ENCODE results near the gene SHROOM2.

DNA sequence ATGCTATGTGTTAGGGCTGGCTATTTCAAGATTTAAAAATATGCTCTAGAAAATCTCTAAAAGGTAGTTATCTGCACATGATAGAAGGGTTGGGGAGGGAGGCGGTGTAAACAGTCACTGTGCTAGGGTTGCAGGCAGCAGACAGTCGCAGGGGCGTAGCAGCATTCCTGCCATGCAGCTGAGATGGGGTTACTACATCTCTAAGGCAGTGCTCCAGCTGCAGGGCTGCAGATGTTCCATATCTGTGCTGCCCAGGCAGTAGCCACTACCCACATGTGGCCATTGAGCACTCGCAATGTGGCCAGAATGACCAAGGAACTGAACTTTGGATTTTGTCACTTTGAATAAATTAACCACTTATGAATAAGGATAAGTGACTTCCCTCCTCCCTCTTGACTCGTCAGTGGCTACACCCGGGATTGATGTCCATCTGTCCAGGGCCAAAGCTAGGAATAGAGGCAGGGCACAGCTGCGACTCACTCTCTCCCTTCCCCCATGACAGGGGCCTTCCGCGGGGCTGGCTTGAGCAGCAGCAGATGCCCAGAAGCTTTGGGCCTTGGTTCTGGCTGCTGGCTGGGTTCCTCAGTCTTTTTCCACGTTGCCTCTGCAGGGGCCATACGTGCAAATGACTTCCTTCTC, 101.5 kb downstream of the SHROOM2 start:
- TF ChIP-seq, protein P1, sequence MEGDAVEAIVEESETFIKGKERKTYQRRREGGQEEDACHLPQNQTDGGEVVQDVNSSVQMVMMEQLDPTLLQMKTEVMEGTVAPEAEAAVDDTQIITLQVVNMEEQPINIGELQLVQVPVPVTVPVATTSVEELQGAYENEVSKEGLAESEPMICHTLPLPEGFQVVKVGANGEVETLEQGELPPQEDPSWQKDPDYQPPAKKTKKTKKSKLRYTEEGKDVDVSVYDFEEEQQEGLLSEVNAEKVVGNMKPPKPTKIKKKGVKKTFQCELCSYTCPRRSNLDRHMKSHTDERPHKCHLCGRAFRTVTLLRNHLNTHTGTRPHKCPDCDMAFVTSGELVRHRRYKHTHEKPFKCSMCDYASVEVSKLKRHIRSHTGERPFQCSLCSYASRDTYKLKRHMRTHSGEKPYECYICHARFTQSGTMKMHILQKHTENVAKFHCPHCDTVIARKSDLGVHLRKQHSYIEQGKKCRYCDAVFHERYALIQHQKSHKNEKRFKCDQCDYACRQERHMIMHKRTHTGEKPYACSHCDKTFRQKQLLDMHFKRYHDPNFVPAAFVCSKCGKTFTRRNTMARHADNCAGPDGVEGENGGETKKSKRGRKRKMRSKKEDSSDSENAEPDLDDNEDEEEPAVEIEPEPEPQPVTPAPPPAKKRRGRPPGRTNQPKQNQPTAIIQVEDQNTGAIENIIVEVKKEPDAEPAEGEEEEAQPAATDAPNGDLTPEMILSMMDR (conservative IDR thresholded peaks at IDR 0.05; ENCODE audit: low read depth, low read length), result no peak
- TF ChIP-seq POLR2A (IDR thresholded peaks at IDR 0.05; ENCODE audit: low read depth, low read length) (no peak), MXI1 (IDR thresholded peaks at IDR 0.05; ENCODE audit: borderline replicate concordance, low read depth, low read length) (no peak), SMC3 (IDR thresholded peaks at IDR 0.05; ENCODE audit: low read depth, low read length) (no peak), NFE2L2 (IDR thresholded peaks at IDR 0.05; ENCODE audit: low read depth, low read length) (no peak), MAFK (IDR thresholded peaks at IDR 0.05; ENCODE audit: low read depth, low read length) (no peak)
